H1 (cell line): Measurements from ENCODE around the gene ITGA11. TPM values are rescaled to one million over a fixed set of nuclear protein-coding genes. Genes with fewer than 3 reads are reported as not detected.

ENCODE experiments used
- SUZ12 ChIP-seq: fragments of 200-600 bp; sonication (generic); IDR thresholded peaks from 2 replicates; pipeline ENCODE4 v1.6.1; 2012; ENCODE audit warnings: mild to moderate bottlenecking, inconsistent platforms, low read length, moderate library complexity, mixed read lengths
- TAF7 ChIP-seq: optimal IDR thresholded peaks from 2 replicates; pipeline ENCODE3; 2011; ENCODE audit warnings: low read depth, mild to moderate bottlenecking, inconsistent platforms, low read length, moderate library complexity, borderline replicate concordance
- ZNF274 ChIP-seq: IDR thresholded peaks from 2 replicates; pipeline ENCODE4 v1.7.0; 2012; ENCODE audit warnings: low read length, borderline replicate concordance; ENCODE audit errors: extremely low read depth
- polyA plus RNA-seq, 7 experiments: library from polyadenylated mRNA; depleted of rRNA in 3 of 7; stranded (reverse) in 5 of 7; unstranded in 2 of 7; fragments of >200 nt in 5 of 7; fragments of 200-250 nt in 2 of 7; gene quantifications; 1 replicate in 5 of 7; 2 replicates in 1 of 7; 4 replicates in 1 of 7; pipeline versions ENCODE4 v1.2.1 to v1.2.3, GENCODE V29; 2011 to 2013; ENCODE audit warnings: missing spikeins in 2 of 7, mixed read lengths in 2 of 7
- total RNA-seq: library from RNA; stranded (reverse); fragmentation: NEBNext Ultra II Directional; extraction: Animal tissue kit (Norgen Biotek cat#: 25700); gene quantifications from 2 replicates; pipeline ENCODE4 v1.2.1, GENCODE V29; 2021
- TF ChIP-seq, protein P1 (sequence below): fragments of 300-600 bp; sonication (generic); IDR thresholded peaks from 2 replicates; pipeline ENCODE4 v1.7.1; 2012; ENCODE audit warnings: low read length, moderate library complexity, mild to moderate bottlenecking, inconsistent platforms; ENCODE audit not compliant: insufficient replicate concordance
- TF ChIP-seq, protein P2 (sequence below): IDR thresholded peaks from 2 replicates; pipeline ENCODE4 v1.6.1; 2012; ENCODE audit warnings: inconsistent platforms
- TF ChIP-seq, protein P3 (sequence below): IDR thresholded peaks from 2 replicates; pipeline ENCODE4 v1.6.1; 2011; ENCODE audit warnings: low read length, improper control_type of control experiment

ITGA11 gene
- total and polyA plus RNA-seq, 2 of the 8 experiments (the other 6 are each of a cell fraction or from before 2014, with no cell fraction given): 0.05 to 0.06 TPM

DNA sequence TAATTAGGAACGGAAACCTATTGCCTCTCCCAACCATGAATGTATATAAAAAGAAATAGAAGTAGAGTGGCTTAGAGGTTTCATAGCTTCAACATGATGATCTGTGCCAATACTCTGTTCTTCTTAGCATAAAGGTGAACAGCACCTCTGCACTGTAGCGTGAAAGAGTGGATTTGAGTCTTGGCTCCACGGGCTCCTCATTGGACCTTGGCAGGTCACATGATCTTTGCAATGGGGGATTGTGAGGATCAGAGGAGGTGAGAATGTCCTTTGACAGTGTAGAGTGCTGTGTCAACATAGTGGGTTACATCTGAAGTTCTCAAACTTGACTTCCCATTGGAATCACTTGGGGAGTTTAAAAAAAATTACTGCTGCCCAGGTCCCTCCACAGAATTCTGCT lies 103.0 kb downstream of the ITGA11 start (continued):
- TF ChIP-seq, protein P1, sequence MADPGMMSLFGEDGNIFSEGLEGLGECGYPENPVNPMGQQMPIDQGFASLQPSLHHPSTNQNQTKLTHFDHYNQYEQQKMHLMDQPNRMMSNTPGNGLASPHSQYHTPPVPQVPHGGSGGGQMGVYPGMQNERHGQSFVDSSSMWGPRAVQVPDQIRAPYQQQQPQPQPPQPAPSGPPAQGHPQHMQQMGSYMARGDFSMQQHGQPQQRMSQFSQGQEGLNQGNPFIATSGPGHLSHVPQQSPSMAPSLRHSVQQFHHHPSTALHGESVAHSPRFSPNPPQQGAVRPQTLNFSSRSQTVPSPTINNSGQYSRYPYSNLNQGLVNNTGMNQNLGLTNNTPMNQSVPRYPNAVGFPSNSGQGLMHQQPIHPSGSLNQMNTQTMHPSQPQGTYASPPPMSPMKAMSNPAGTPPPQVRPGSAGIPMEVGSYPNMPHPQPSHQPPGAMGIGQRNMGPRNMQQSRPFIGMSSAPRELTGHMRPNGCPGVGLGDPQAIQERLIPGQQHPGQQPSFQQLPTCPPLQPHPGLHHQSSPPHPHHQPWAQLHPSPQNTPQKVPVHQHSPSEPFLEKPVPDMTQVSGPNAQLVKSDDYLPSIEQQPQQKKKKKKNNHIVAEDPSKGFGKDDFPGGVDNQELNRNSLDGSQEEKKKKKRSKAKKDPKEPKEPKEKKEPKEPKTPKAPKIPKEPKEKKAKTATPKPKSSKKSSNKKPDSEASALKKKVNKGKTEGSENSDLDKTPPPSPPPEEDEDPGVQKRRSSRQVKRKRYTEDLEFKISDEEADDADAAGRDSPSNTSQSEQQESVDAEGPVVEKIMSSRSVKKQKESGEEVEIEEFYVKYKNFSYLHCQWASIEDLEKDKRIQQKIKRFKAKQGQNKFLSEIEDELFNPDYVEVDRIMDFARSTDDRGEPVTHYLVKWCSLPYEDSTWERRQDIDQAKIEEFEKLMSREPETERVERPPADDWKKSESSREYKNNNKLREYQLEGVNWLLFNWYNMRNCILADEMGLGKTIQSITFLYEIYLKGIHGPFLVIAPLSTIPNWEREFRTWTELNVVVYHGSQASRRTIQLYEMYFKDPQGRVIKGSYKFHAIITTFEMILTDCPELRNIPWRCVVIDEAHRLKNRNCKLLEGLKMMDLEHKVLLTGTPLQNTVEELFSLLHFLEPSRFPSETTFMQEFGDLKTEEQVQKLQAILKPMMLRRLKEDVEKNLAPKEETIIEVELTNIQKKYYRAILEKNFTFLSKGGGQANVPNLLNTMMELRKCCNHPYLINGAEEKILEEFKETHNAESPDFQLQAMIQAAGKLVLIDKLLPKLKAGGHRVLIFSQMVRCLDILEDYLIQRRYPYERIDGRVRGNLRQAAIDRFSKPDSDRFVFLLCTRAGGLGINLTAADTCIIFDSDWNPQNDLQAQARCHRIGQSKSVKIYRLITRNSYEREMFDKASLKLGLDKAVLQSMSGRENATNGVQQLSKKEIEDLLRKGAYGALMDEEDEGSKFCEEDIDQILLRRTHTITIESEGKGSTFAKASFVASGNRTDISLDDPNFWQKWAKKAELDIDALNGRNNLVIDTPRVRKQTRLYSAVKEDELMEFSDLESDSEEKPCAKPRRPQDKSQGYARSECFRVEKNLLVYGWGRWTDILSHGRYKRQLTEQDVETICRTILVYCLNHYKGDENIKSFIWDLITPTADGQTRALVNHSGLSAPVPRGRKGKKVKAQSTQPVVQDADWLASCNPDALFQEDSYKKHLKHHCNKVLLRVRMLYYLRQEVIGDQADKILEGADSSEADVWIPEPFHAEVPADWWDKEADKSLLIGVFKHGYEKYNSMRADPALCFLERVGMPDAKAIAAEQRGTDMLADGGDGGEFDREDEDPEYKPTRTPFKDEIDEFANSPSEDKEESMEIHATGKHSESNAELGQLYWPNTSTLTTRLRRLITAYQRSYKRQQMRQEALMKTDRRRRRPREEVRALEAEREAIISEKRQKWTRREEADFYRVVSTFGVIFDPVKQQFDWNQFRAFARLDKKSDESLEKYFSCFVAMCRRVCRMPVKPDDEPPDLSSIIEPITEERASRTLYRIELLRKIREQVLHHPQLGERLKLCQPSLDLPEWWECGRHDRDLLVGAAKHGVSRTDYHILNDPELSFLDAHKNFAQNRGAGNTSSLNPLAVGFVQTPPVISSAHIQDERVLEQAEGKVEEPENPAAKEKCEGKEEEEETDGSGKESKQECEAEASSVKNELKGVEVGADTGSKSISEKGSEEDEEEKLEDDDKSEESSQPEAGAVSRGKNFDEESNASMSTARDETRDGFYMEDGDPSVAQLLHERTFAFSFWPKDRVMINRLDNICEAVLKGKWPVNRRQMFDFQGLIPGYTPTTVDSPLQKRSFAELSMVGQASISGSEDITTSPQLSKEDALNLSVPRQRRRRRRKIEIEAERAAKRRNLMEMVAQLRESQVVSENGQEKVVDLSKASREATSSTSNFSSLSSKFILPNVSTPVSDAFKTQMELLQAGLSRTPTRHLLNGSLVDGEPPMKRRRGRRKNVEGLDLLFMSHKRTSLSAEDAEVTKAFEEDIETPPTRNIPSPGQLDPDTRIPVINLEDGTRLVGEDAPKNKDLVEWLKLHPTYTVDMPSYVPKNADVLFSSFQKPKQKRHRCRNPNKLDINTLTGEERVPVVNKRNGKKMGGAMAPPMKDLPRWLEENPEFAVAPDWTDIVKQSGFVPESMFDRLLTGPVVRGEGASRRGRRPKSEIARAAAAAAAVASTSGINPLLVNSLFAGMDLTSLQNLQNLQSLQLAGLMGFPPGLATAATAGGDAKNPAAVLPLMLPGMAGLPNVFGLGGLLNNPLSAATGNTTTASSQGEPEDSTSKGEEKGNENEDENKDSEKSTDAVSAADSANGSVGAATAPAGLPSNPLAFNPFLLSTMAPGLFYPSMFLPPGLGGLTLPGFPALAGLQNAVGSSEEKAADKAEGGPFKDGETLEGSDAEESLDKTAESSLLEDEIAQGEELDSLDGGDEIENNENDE: no peak
- TF ChIP-seq, protein P2, sequence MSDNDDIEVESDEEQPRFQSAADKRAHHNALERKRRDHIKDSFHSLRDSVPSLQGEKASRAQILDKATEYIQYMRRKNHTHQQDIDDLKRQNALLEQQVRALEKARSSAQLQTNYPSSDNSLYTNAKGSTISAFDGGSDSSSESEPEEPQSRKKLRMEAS: no peak
- no peak for TF ChIP-seq TAF7
- TF ChIP-seq SUZ12: no peak
- TF ChIP-seq ZNF274: no peak
- TF ChIP-seq, protein P3, sequence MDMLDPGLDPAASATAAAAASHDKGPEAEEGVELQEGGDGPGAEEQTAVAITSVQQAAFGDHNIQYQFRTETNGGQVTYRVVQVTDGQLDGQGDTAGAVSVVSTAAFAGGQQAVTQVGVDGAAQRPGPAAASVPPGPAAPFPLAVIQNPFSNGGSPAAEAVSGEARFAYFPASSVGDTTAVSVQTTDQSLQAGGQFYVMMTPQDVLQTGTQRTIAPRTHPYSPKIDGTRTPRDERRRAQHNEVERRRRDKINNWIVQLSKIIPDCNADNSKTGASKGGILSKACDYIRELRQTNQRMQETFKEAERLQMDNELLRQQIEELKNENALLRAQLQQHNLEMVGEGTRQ: no peak
